Neutrophil (primary cell): ENCODE data around the gene MTPN.

Experiments used
- H3K27ac ChIP-seq: fragments of 200-600 bp; sonication (generic); 2 replicates; pipeline ENCODE4 v1.5.1; 2016; ENCODE audit warnings: mild to moderate bottlenecking, moderate library complexity
- H3K27me3 ChIP-seq: fragments of 200-600 bp; sonication (generic); 2 replicates; pipeline ENCODE4 v1.6.0; 2016; ENCODE audit warnings: mild to moderate bottlenecking
- H3K36me3 ChIP-seq: fragments of 200-600 bp; sonication (generic); 2 replicates; pipeline ENCODE4 v1.5.1; 2017
- H3K4me1 ChIP-seq, 2 experiments: fragments of 200-600 bp in 1 of 2; sonication (generic) in 1 of 2; 1 replicate in 1 of 2; 2 replicates in 1 of 2; pipeline versions ENCODE4 v1.5.1 to v1.6.1; 2013 to 2016; ENCODE audit warnings: low read depth in 1 of 2, low read length in 1 of 2, mild to moderate bottlenecking in 1 of 2, moderate library complexity in 1 of 2; ENCODE audit not compliant: control insufficient read depth in 1 of 2, insufficient read depth in 1 of 2
- H3K4me3 ChIP-seq, 2 experiments: fragments of 200-600 bp in 1 of 2; sonication (generic) in 1 of 2; 1 replicate in 1 of 2; 2 replicates in 1 of 2; pipeline ENCODE4 v1.5.1; 2013 to 2016; ENCODE audit warnings: low read depth in 1 of 2, low read length in 1 of 2, mild to moderate bottlenecking in 1 of 2, moderate library complexity in 1 of 2
- H3K9me3 ChIP-seq: fragments of 200-600 bp; sonication (generic); 2 replicates; pipeline ENCODE4 v1.5.1; 2016
- CTCF ChIP-seq: fragments of 200-600 bp; sonication (generic); IDR thresholded peaks from 2 replicates; pipeline ENCODE4 v1.5.1; 2016; ENCODE audit warnings: antibody characterized with exemption

MTPN gene

GRCh38 chr7:135964791-135965190 is 12.4 kb downstream of the MTPN start:
- H3K4me3 ChIP-seq: no peak overlapping the region
- TF ChIP-seq CTCF: no peak
- no peaks in the 10 kb centered on the region for H3K9me3 ChIP-seq
- H3K36me3 ChIP-seq: peaks cover 4% of the 10 kb centered on the region
- peak overlapping the region; percentile 66 for H3K27ac ChIP-seq
- peaks cover 29 to 48% of the 10 kb centered on the region in 2 experiments for H3K4me1 ChIP-seq
- no peaks in the 10 kb centered on the region for H3K27me3 ChIP-seq

- Histone ChIP-seq H3K9me3 (no peaks in the 10 kb centered on the region), H3K36me3 (peaks cover 7% of the 10 kb centered on the region), H3K27ac (peak overlapping the region; percentile 66), H3K27me3 (no peaks in the 10 kb centered on the region), H3K4me3 (no peak overlapping the region), H3K4me1 (peaks cover 25 to 51% of the 10 kb centered on the region in 2 experiments)
- TF ChIP-seq CTCF: no peak
Measured at GRCh38 chr7:135964274-135964673, 12.9 kb downstream of the MTPN start.

GRCh38 chr7:135962802-135963201 is 14.4 kb downstream of the MTPN start:
- TF ChIP-seq CTCF: no peak
- Histone ChIP-seq H3K27ac (peak overlapping the region; percentile 27), H3K4me1 (peaks cover 25 to 52% of the 10 kb centered on the region in 2 experiments), H3K36me3 (peaks cover 15% of the 10 kb centered on the region), H3K4me3 (no peak overlapping the region), H3K9me3 (no peaks in the 10 kb centered on the region), H3K27me3 (no peaks in the 10 kb centered on the region)

- Histone ChIP-seq H3K9me3 (no peaks in the 10 kb centered on the region), H3K36me3 (peaks cover 12% of the 10 kb centered on the region), H3K27me3 (no peaks in the 10 kb centered on the region), H3K4me1 (peaks cover 25 to 50% of the 10 kb centered on the region in 2 experiments), H3K27ac (peak overlapping the region; percentile 45), H3K4me3 (no peak overlapping the region)
- TF ChIP-seq CTCF: no peak
Measured at GRCh38 chr7:135960709-135961451, 16.3 kb downstream of the MTPN start.

GRCh38 chr7:135959646-135960363 is 17.4 kb downstream of the MTPN start:
- Histone ChIP-seq H3K4me3 (no peak overlapping the region), H3K27ac (peak overlapping the region; percentile 30), H3K27me3 (no peaks in the 10 kb centered on the region), H3K9me3 (no peaks in the 10 kb centered on the region), H3K4me1 (peaks cover 25 to 42% of the 10 kb centered on the region in 2 experiments), H3K36me3 (peaks cover 11% of the 10 kb centered on the region)
- no peak for TF ChIP-seq CTCF
